H1 (cell line): Measurements from ENCODE around the gene SLC43A1. TPM values are rescaled to one million over a fixed set of nuclear protein-coding genes. Genes with fewer than 3 reads are reported as not detected.

ENCODE experiments used
- CTCF ChIA-PET: fragments of 300-600 bp; sonication (Branson Sonifier 250); formaldehyde crosslinking; loops from one replicate; lab custom pipeline; 2021; ENCODE audit not compliant: partially characterized antibody; lab: Charles Lee
- POLR2A ChIA-PET: fragments of 300-600 bp; sonication (Branson Sonifier 250); formaldehyde crosslinking; loops from one replicate; lab custom pipeline; 2021; ENCODE audit warnings: inconsistent platforms; ENCODE audit not compliant: partially characterized antibody; lab: Charles Lee
- DNase-seq, 2 experiments: peaks; one replicate each; pipeline versions ENCODE4 v3.0.0 to v3.0.0-alpha.2; 2010 to 2022; ENCODE audit warnings: low spot score in 2 of 2, low read depth in 1 of 2, mixed read lengths in 1 of 2
- FAIRE-seq: peaks from 2 replicates; lab custom pipeline; 2011; peaks lifted over from hg19 to GRCh38; lab: Jason Lieb, UNC
- H2AFZ ChIP-seq: 2 replicates; pipeline ENCODE4 v1.8.1; 2012; ENCODE audit warnings: low read length, inconsistent platforms
- H2AK5ac ChIP-seq: 2 replicates; pipeline ENCODE4 v1.6.1; 2013; ENCODE audit warnings: low read depth, low read length
- H2BK120ac ChIP-seq: replicated peaks from 2 replicates; pipeline ENCODE3; 2013; ENCODE audit warnings: low read depth, low read length, inconsistent platforms
- H2BK12ac ChIP-seq: 2 replicates; pipeline ENCODE4 v1.6.1; 2013; ENCODE audit warnings: low read depth, low read length
- H2BK15ac ChIP-seq: 2 replicates; pipeline ENCODE4 v1.6.1; 2013; ENCODE audit warnings: low read length
- H2BK20ac ChIP-seq: 2 replicates; pipeline ENCODE4 v1.6.1; 2013; ENCODE audit warnings: low read length
- H2BK5ac ChIP-seq: 2 replicates; pipeline ENCODE4 v1.6.1; 2013; ENCODE audit warnings: low read depth, low read length
- H3K14ac ChIP-seq: 2 replicates; pipeline ENCODE4 v1.6.1; 2013; ENCODE audit warnings: inconsistent platforms; ENCODE audit not compliant: insufficient read length
- H3K18ac ChIP-seq: 2 replicates; pipeline ENCODE4 v1.6.1; 2013; ENCODE audit warnings: low read length; ENCODE audit errors: extremely low read depth
- H3K23ac ChIP-seq: 2 replicates; pipeline ENCODE4 v1.6.1; 2013; ENCODE audit warnings: inconsistent platforms; ENCODE audit not compliant: insufficient read length
- H3K23me2 ChIP-seq: 2 replicates; pipeline ENCODE4 v1.6.1; 2013; ENCODE audit warnings: low read depth, low read length
- H3K27ac ChIP-seq: 2 replicates; pipeline ENCODE4 v1.6.1; 2011; ENCODE audit warnings: low read depth, low read length, inconsistent platforms
- H3K27me3 ChIP-seq, 4 experiments: replicated peaks in 1 of 4; 1 replicate in 1 of 4; 2 replicates in 3 of 4; pipeline versions ENCODE4 v1.6.1 to v1.8.1; 2011 to 2013; ENCODE audit warnings: low read length in 3 of 4, mild to moderate bottlenecking in 3 of 4, inconsistent platforms in 2 of 4, mixed read lengths in 2 of 4, moderate library complexity in 1 of 4; ENCODE audit not compliant: control insufficient read depth in 3 of 4, insufficient read depth in 3 of 4; ENCODE audit errors: extremely low read depth in 1 of 4
- H3K36me3 ChIP-seq, 4 experiments: 2 replicates each; pipeline versions ENCODE4 v1.6.1 to v1.8.1; 2011 to 2013; ENCODE audit warnings: mild to moderate bottlenecking in 4 of 4, low read length in 3 of 4, moderate library complexity in 2 of 4, control low read depth in 1 of 4, inconsistent platforms in 1 of 4; ENCODE audit not compliant: insufficient read depth in 4 of 4, control insufficient read depth in 2 of 4
- H3K4ac ChIP-seq: replicated peaks from 2 replicates; pipeline ENCODE3; 2013; ENCODE audit warnings: low read length, low read depth, mixed read lengths, inconsistent platforms; ENCODE audit not compliant: insufficient read length
- H3K4me1 ChIP-seq, 4 experiments: replicated peaks in 1 of 4; 1 replicate in 1 of 4; 2 replicates in 3 of 4; pipeline versions ENCODE4 v1.6.1 to v1.8.1; 2011 to 2013; ENCODE audit warnings: low read length in 3 of 4, inconsistent platforms in 2 of 4, mixed read lengths in 1 of 4; ENCODE audit not compliant: insufficient read depth in 4 of 4, control insufficient read depth in 3 of 4
- H3K4me2 ChIP-seq, 2 experiments: 2 replicates each; pipeline versions ENCODE4 v1.6.1 to v1.8.1; 2011 to 2013; ENCODE audit warnings: low read depth in 2 of 2, low read length in 2 of 2, control low read depth in 1 of 2, inconsistent platforms in 1 of 2, mild to moderate bottlenecking in 1 of 2; ENCODE audit not compliant: insufficient read depth in 1 of 2
- H3K4me3 ChIP-seq, 4 experiments: fragments of 200-600, 300-600 bp in 1 of 4; sonication (generic), shearing (Covaris generic), sonication (Bioruptor Twin) in 1 of 4; 2 replicates each; pipeline versions ENCODE4 v1.5.1 to v1.8.1; 2011 to 2016; ENCODE audit warnings: low read length in 4 of 4, low read depth in 3 of 4, control low read depth in 2 of 4, inconsistent platforms in 2 of 4, mild to moderate bottlenecking in 2 of 4, mixed read lengths in 1 of 4, moderate library complexity in 1 of 4; ENCODE audit not compliant: insufficient read depth in 2 of 4; ENCODE audit errors: extremely low read depth in 1 of 4
- H3K56ac ChIP-seq: replicated peaks from 2 replicates; pipeline ENCODE3; 2013; ENCODE audit warnings: low read depth, mild to moderate bottlenecking, mixed read lengths, low read length, inconsistent platforms; ENCODE audit not compliant: insufficient read length
- H3K79me1 ChIP-seq: 2 replicates; pipeline ENCODE4 v1.6.1; 2013; ENCODE audit warnings: low read depth, low read length, control low read depth
- H3K79me2 ChIP-seq, 2 experiments: 2 replicates each; pipeline versions ENCODE4 v1.6.1 to v1.8.1; 2012 to 2013; ENCODE audit warnings: low read length in 2 of 2, mild to moderate bottlenecking in 2 of 2, inconsistent platforms in 1 of 2; ENCODE audit not compliant: insufficient read depth in 2 of 2, control insufficient read depth in 1 of 2
- H3K9ac ChIP-seq, 4 experiments: replicated peaks in 1 of 4; 1 replicate in 1 of 4; 2 replicates in 3 of 4; pipeline versions ENCODE4 v1.6.1 to v1.8.1; 2011 to 2013; ENCODE audit warnings: low read depth in 3 of 4, low read length in 3 of 4, control low read depth in 2 of 4, mild to moderate bottlenecking in 2 of 4, moderate library complexity in 2 of 4, inconsistent platforms in 1 of 4; ENCODE audit errors: extremely low read depth in 1 of 4
- H3K9me3 ChIP-seq, 2 experiments: 2 replicates each; pipeline versions ENCODE4 v1.6.1 to v1.8.1; 2012 to 2013; ENCODE audit warnings: mild to moderate bottlenecking in 2 of 2, moderate library complexity in 2 of 2, control low read depth in 1 of 2, inconsistent platforms in 1 of 2, low read depth in 1 of 2, low read length in 1 of 2, mixed read lengths in 1 of 2; ENCODE audit not compliant: insufficient read depth in 2 of 2
- H4K20me1 ChIP-seq, 2 experiments: replicated peaks in 1 of 2; 2 replicates each; pipeline versions ENCODE3 to v1.8.1; 2011 to 2013; ENCODE audit warnings: inconsistent platforms in 2 of 2, low read length in 2 of 2, mild to moderate bottlenecking in 1 of 2; ENCODE audit not compliant: insufficient read depth in 2 of 2, control insufficient read depth in 1 of 2
- H4K5ac ChIP-seq: 2 replicates; pipeline ENCODE4 v1.6.1; 2013; ENCODE audit warnings: low read length, low read depth, mixed read lengths, inconsistent platforms; ENCODE audit not compliant: insufficient read length
- H4K8ac ChIP-seq: 2 replicates; pipeline ENCODE4 v1.8.0; 2013; ENCODE audit warnings: mild to moderate bottlenecking, moderate library complexity, low read length, inconsistent platforms; ENCODE audit not compliant: insufficient read depth; ENCODE audit errors: extremely low read depth
- H4K91ac ChIP-seq: replicated peaks from 2 replicates; pipeline ENCODE3; 2013; ENCODE audit warnings: low read length, mixed read lengths, inconsistent platforms; ENCODE audit not compliant: insufficient read length
- ATF2 ChIP-seq: IDR thresholded peaks from 2 replicates; pipeline ENCODE4 v1.6.1; 2012; ENCODE audit warnings: low read length, inconsistent platforms
- CHD1 ChIP-seq: IDR thresholded peaks from 2 replicates; pipeline ENCODE4 v1.6.1; 2012; ENCODE audit warnings: low read depth, low read length, improper control_type of control experiment
- CHD2 ChIP-seq: IDR thresholded peaks from 2 replicates; pipeline ENCODE4 v1.6.1; 2012; ENCODE audit warnings: low read length, improper control_type of control experiment
- CTBP2 ChIP-seq: IDR thresholded peaks from 2 replicates; pipeline ENCODE4 v1.7.0; 2011; ENCODE audit warnings: borderline replicate concordance, mild to moderate bottlenecking, moderate library complexity, mixed read lengths, low read length; ENCODE audit not compliant: insufficient read depth, insufficient read length
- EP300 ChIP-seq, 2 experiments: IDR thresholded peaks; 1 replicate in 1 of 2; 2 replicates in 1 of 2; pipeline ENCODE4 v1.6.1; 2011 to 2012; ENCODE audit warnings: low read depth in 2 of 2, low read length in 2 of 2, mild to moderate bottlenecking in 2 of 2, borderline replicate concordance in 1 of 2, inconsistent platforms in 1 of 2, moderate library complexity in 1 of 2
- JUN ChIP-seq: IDR thresholded peaks from 2 replicates; pipeline ENCODE4 v1.6.1; 2011; ENCODE audit warnings: low read depth, mild to moderate bottlenecking, improper control_type of control experiment, low read length
- POLR2A ChIP-seq, 2 experiments: IDR thresholded peaks; 1 replicate in 1 of 2; 2 replicates in 1 of 2; pipeline ENCODE4 v1.6.1; 2011; ENCODE audit warnings: low read depth in 2 of 2, low read length in 2 of 2, mild to moderate bottlenecking in 2 of 2; ENCODE audit errors: control extremely low read depth in 1 of 2
- SP1 ChIP-seq: IDR thresholded peaks from 2 replicates; pipeline ENCODE4 v1.6.1; 2011; ENCODE audit warnings: low read depth, low read length
- SP4 ChIP-seq: IDR thresholded peaks from 2 replicates; pipeline ENCODE4 v1.6.1; 2012; ENCODE audit warnings: low read length, inconsistent platforms
- TBP ChIP-seq: IDR thresholded peaks from 2 replicates; pipeline ENCODE4 v1.6.1; 2011; ENCODE audit warnings: low read depth, low read length, improper control_type of control experiment
- TCF12 ChIP-seq: IDR thresholded peaks from 2 replicates; pipeline ENCODE4 v1.6.1; 2011; ENCODE audit warnings: low read depth, mild to moderate bottlenecking, low read length
- WGBS, 2 experiments: shearing (Covaris generic) in 1 of 2; methylation state at CpG; one replicate each; pipeline versions ENCODE4 v1.1.6 to v1.1.7; 2013 to 2015; ENCODE audit warnings: low lambda C conversion rate in 2 of 2, mixed read lengths in 2 of 2, inconsistent platforms in 1 of 2, low coverage in 1 of 2, missing lambda C conversion rate in 1 of 2; ENCODE audit not compliant: insufficient replicate concordance in 2 of 2, insufficient coverage in 1 of 2, insufficient read length in 1 of 2; ENCODE audit errors: extremely low coverage in 1 of 2, missing lambda C conversion rate in 1 of 2; 5-methylcytosine and 5-hydroxymethylcytosine counted together
- polyA plus RNA-seq, 7 experiments: library from polyadenylated mRNA; depleted of rRNA in 3 of 7; stranded (reverse) in 5 of 7; unstranded in 2 of 7; fragments of >200 nt in 5 of 7; fragments of 200-250 nt in 2 of 7; gene quantifications; 1 replicate in 5 of 7; 2 replicates in 1 of 7; 4 replicates in 1 of 7; pipeline versions ENCODE4 v1.2.1 to v1.2.3, GENCODE V29; 2011 to 2013; ENCODE audit warnings: missing spikeins in 2 of 7, mixed read lengths in 2 of 7
- total RNA-seq: library from RNA; stranded (reverse); fragmentation: NEBNext Ultra II Directional; extraction: Animal tissue kit (Norgen Biotek cat#: 25700); gene quantifications from 2 replicates; pipeline ENCODE4 v1.2.1, GENCODE V29; 2021

SLC43A1 gene
- total and polyA plus RNA-seq, 2 of the 8 experiments (the other 6 are each of a cell fraction or from before 2014, with no cell fraction given): 34.5 to 58.0 TPM

DNA sequence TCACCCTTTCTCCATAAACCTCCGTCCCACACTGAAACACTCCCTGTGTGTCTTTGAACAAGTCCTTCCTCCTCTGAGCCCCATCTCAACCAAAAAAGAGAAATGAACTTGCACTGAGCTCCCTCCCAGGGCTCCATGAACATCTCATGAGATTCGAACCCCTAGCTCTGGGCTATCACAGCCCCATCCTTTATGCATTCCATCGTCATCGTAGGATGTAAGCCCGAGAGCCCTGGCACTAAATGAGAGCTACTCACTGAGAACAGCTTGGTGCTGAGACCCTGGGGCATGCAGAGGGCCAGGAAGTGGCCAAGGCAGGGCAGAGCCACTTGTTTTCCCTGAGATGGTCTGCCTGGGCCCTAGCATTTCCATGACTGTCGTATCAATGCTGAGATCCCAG is 75.7 kb downstream of the SLC43A1 start:
- DNase-seq: no peak
- Histone ChIP-seq H3K23ac (no peak overlapping the region), H2BK20ac (no peak overlapping the region), H2AFZ (no peak overlapping the region), H3K9me3 (no peaks in the 10 kb centered on the region), H2BK12ac (no peak overlapping the region), H3K27ac (no peak overlapping the region), H3K9ac (no peak overlapping the region), H4K91ac (no peak overlapping the region), H2BK5ac (no peak overlapping the region), H3K4me2 (no peak overlapping the region), H3K27me3 (no peaks in the 10 kb centered on the region), H2BK120ac (no peak overlapping the region), H3K79me2 (no peaks in the 10 kb centered on the region), H3K79me1 (no peaks in the 10 kb centered on the region), H3K36me3 (no peaks in the 10 kb centered on the region), H3K4ac (no peak overlapping the region), H3K23me2 (no peaks in the 10 kb centered on the region), H4K8ac (no peak overlapping the region; the same call in 1 of the 2 replicates), H3K56ac (no peak overlapping the region), H3K18ac (no peak overlapping the region), H2BK15ac (no peak overlapping the region), H3K4me3 (no peak overlapping the region), H2AK5ac (no peak overlapping the region), H3K4me1 (no peaks in the 10 kb centered on the region), H4K5ac (no peak overlapping the region), H4K20me1 (no peaks in the 10 kb centered on the region), H3K14ac (no peak overlapping the region)
- POLR2A ChIA-PET: interaction anchor here (1.5 kb wide), 1 partner anchor 35 kb away, joined by 3 read pairs; no protein-coding TSS in a partner anchor
- FAIRE-seq: no peak
- 83% methylated on average over 6 of the region's 6 CpGs; no CpG with 5 or more reads in 1 of the 2 experiments for WGBS, 2 experiments
- no peak for TF ChIP-seq CHD1
- no peak for TF ChIP-seq JUN
- no peak for TF ChIP-seq CHD2
- no peak for TF ChIP-seq SP1
- TF ChIP-seq TBP: no peak
- no peak for TF ChIP-seq EP300 (IDR thresholded peaks at IDR 0.05; ENCODE audit: borderline replicate concordance in 1 of 2, low read depth in 2 of 2, low read length in 2 of 2)
- no peak for TF ChIP-seq SP4
- no peak for TF ChIP-seq TCF12
- no peak for TF ChIP-seq POLR2A (IDR thresholded peaks at IDR 0.05; ENCODE audit: control extremely low read depth in 1 of 2, low read depth in 2 of 2, low read length in 2 of 2)
- no peak for TF ChIP-seq CTBP2
- TF ChIP-seq ATF2: no peak
- CTCF ChIA-PET: interaction anchor here (0.7 to 12.5 kb wide), 7 partner anchors 9 to 101 kb away, joined by 3 to 97 read pairs (median 6); partner anchors contain the start of genes P2RX3 and RTN4RL2
